HCT116 (cell line): ENCODE measurements around the gene B3GNT5. TPM values are rescaled to one million over a fixed set of nuclear protein-coding genes. Genes with fewer than 3 reads are reported as not detected.

ENCODE experiments used
- ATAC-seq: fragments of 200-7000 bp; cut with Tn5 transposase; 2 replicates; pipeline ENCODE4 v1.9.1; 2020; ENCODE audit warnings: mild to moderate bottlenecking, moderate library complexity
- BruUV-seq: library from RNA; stranded (reverse); fragments of 400-500 nt; replicated peaks from 2 replicates; lab custom pipeline; 2021; lab: Mats Ljungman, UMichigan
- CTCF ChIA-PET: fragments of 300-600 bp; sonication (Branson Sonifier 250); formaldehyde crosslinking; loops from one replicate; lab custom pipeline; 2021; ENCODE audit warnings: antibody characterized with exemption; lab: Charles Lee
- POLR2A ChIA-PET: fragments of 300-600, 350-600 bp; sonication (Branson Sonifier 250); formaldehyde crosslinking; loops from one replicate; lab custom pipeline; 2021; ENCODE audit warnings: antibody characterized with exemption; lab: Charles Lee
- RAD21 ChIA-PET, 2 experiments: fragments of 300-600 bp; sonication (Branson Sonifier 250); formaldehyde crosslinking; loops; one replicate each; lab custom pipeline; 2023; ENCODE audit warnings: low total read pairs in 2 of 2; ENCODE audit not compliant: uncharacterized antibody in 2 of 2, unreplicated experiment in 2 of 2, low non-redundant PET in 1 of 2; lab: Charles Lee
- DNase-seq: peaks from one replicate; pipeline ENCODE4 v3.0.0-alpha.2; 2010; ENCODE audit warnings: low read depth, low spot score
- H2AFZ ChIP-seq: fragments of 200-600 bp; shearing (Covaris generic), sonication (generic); 2 replicates; pipeline ENCODE4 v1.6.1; 2017; ENCODE audit warnings: low read depth, mixed run types, mixed read lengths, antibody characterized with exemption, low read length; ENCODE audit not compliant: poor library complexity, severe bottlenecking
- H3K27ac ChIP-seq: 2 replicates; pipeline ENCODE4 v1.5.1; 2012; ENCODE audit warnings: low read depth, low read length
- H3K27me3 ChIP-seq: fragments of 200-600 bp; sonication (generic); 2 replicates; pipeline ENCODE4 v1.6.1; 2016; ENCODE audit warnings: mixed run types, low read length, mixed read lengths; ENCODE audit not compliant: insufficient read depth
- H3K36me3 ChIP-seq, 2 experiments: fragments of 200-500 bp in 1 of 2; fragments of 200-600 bp in 1 of 2; sonication (Bioruptor generic) in 1 of 2; sonication (generic) in 1 of 2; 2 replicates each; pipeline versions ENCODE4 v1.5.1 to v1.6.1; 2014 to 2016; ENCODE audit warnings: low read length in 2 of 2, inconsistent platforms in 1 of 2, mixed read lengths in 1 of 2, mixed run types in 1 of 2; ENCODE audit not compliant: insufficient read depth in 2 of 2, control insufficient read depth in 1 of 2
- H3K4me1 ChIP-seq, 2 experiments: fragments of 200-600 bp in 1 of 2; sonication (generic) in 1 of 2; 2 replicates each; pipeline versions ENCODE4 v1.5.1 to v1.6.1; 2012 to 2017; ENCODE audit warnings: low read length in 2 of 2, inconsistent platforms in 1 of 2, mild to moderate bottlenecking in 1 of 2, mixed read lengths in 1 of 2, mixed run types in 1 of 2, moderate library complexity in 1 of 2; ENCODE audit not compliant: insufficient read depth in 2 of 2, control insufficient read depth in 1 of 2
- H3K4me2 ChIP-seq: fragments of 200-600 bp; sonication (generic); 2 replicates; pipeline ENCODE4 v1.6.1; 2017; ENCODE audit warnings: mixed run types, low read length, mixed read lengths
- H3K4me3 ChIP-seq, 2 experiments: fragments of 200-600 bp in 1 of 2; sonication (generic) in 1 of 2; replicated peaks in 1 of 2; 2 replicates each; pipeline ENCODE4 v1.5.1; 2011 to 2016; ENCODE audit warnings: low read length in 2 of 2, control low read depth in 1 of 2, low read depth in 1 of 2, mild to moderate bottlenecking in 1 of 2, mixed read lengths in 1 of 2, mixed run types in 1 of 2
- H3K79me2 ChIP-seq: fragments of 200-600 bp; sonication (generic); 2 replicates; pipeline ENCODE4 v1.6.1; 2017; ENCODE audit warnings: mild to moderate bottlenecking, mixed run types, low read length, moderate library complexity, mixed read lengths; ENCODE audit not compliant: insufficient read depth
- H3K9ac ChIP-seq: fragments of 200-600 bp; sonication (generic); 2 replicates; pipeline ENCODE4 v1.6.1; 2016; ENCODE audit warnings: low read length, mixed read lengths
- H3K9me2 ChIP-seq: fragments of 200-600 bp; sonication (generic), shearing (Covaris generic); 2 replicates; pipeline ENCODE4 v1.6.1; 2017; ENCODE audit warnings: mixed run types, mild to moderate bottlenecking, moderate library complexity; ENCODE audit not compliant: insufficient read depth
- H3K9me3 ChIP-seq, 2 experiments: fragments of 200-500 bp in 1 of 2; fragments of 200-600 bp in 1 of 2; sonication (Bioruptor generic) in 1 of 2; sonication (generic) in 1 of 2; 2 replicates each; pipeline ENCODE4 v1.6.1; 2014 to 2017; ENCODE audit warnings: low read length in 2 of 2, mixed read lengths in 2 of 2, inconsistent platforms in 1 of 2, low read depth in 1 of 2, mild to moderate bottlenecking in 1 of 2, mixed run types in 1 of 2, moderate library complexity in 1 of 2; ENCODE audit not compliant: control insufficient read depth in 1 of 2, insufficient read depth in 1 of 2
- H4K20me1 ChIP-seq: fragments of 200-600 bp; sonication (generic), shearing (Covaris generic); 2 replicates; pipeline ENCODE4 v1.6.1; 2017; ENCODE audit warnings: mixed run types, mild to moderate bottlenecking, moderate library complexity; ENCODE audit not compliant: insufficient read depth
- CTCF ChIP-seq, 3 experiments: fragments of 200-600 bp in 1 of 3; sonication (generic) in 1 of 3; IDR thresholded peaks in 2 of 3; conservative IDR thresholded peaks in 1 of 3; 2 replicates each; pipeline ENCODE4 v1.5.1; 2012 to 2017; ENCODE audit warnings: low read depth in 2 of 3, low read length in 2 of 3, antibody characterized with exemption in 1 of 3, borderline replicate concordance in 1 of 3, control low read depth in 1 of 3, mild to moderate bottlenecking in 1 of 3, mixed read lengths in 1 of 3, mixed run types in 1 of 3, moderate library complexity in 1 of 3; ENCODE audit not compliant: insufficient read depth in 1 of 3
- EZH2 ChIP-seq: fragments of 200-600 bp; sonication (generic); IDR thresholded peaks from 2 replicates; pipeline ENCODE4 v1.6.1; 2017; ENCODE audit warnings: antibody characterized with exemption, mixed run types
- EZH2phosphoT487 ChIP-seq: fragments of 200-600 bp; IDR thresholded peaks from 2 replicates; pipeline ENCODE4 v1.6.1; 2018; ENCODE audit warnings: antibody characterized with exemption, borderline replicate concordance
- MAX ChIP-seq: IDR thresholded peaks from 2 replicates; pipeline ENCODE4 v1.6.1; 2012
- REST ChIP-seq: IDR thresholded peaks from 2 replicates; pipeline ENCODE4 v1.6.1; 2012; ENCODE audit warnings: low read depth
- SIN3A ChIP-seq: IDR thresholded peaks from 2 replicates; pipeline ENCODE4 v1.6.1; 2012; ENCODE audit warnings: low read depth
- ZFX ChIP-seq: fragments of 450-650 bp; IDR thresholded peaks from 2 replicates; pipeline ENCODE4 v1.6.1; 2017
- intact Hi-C: fragments of 100-400 bp; cut with micrococcal nuclease; formaldehyde crosslinking; loops from 2 replicates; pipeline ENCODE4 v1.10.0; 2022
- total RNA-seq: library from RNA; stranded (reverse); gene quantifications from one replicate; pipeline ENCODE4 v1.2.1, GENCODE V29; 2021; ENCODE audit not compliant: unreplicated experiment

Gene B3GNT5
- total RNA-seq, 1 experiment from 2014 or later: 25.3 TPM

- TF ChIP-seq CTCF (IDR thresholded peaks at IDR 0.05 in 2 of 3, conservative IDR thresholded peaks at IDR 0.05 in 1 of 3; ENCODE audit: borderline replicate concordance in 1 of 3, insufficient read depth in 1 of 3, low read depth in 2 of 3, low read length in 2 of 3) (no peak), EZH2 (no peak)
- TF ChIP-seq, all 23 proteins: peak for 3
These were observed 25.5 kb downstream of the B3GNT5 start (continued) for GRCh38 chr3:183278479-183279088.

- Histone ChIP-seq H3K79me2 (no peaks in the 10 kb centered on the region), H4K20me1 (no peaks in the 10 kb centered on the region), H3K9me3 (no peaks in the 10 kb centered on the region), H3K4me3 (no peak overlapping the region), H3K4me1 (peaks cover 5 to 34% of the 10 kb centered on the region in 2 experiments), H2AFZ (no peak overlapping the region), H3K27me3 (no peaks in the 10 kb centered on the region), H3K9me2 (no peaks in the 10 kb centered on the region), H3K36me3 (no peaks in the 10 kb centered on the region), H3K9ac (no peak overlapping the region), H3K4me2 (no peak overlapping the region), H3K27ac (no peak overlapping the region)
- intact Hi-C loops: no loop called here
- RAD21 ChIA-PET: no interaction called here
- CTCF ChIA-PET: no interaction called here
- ATAC-seq (no peak), DNase-seq (no peak)
- BruUV-seq: no TSS peak
- POLR2A ChIA-PET: no interaction called here
- TF ChIP-seq EZH2phosphoT487 (no peak), REST (no peak), ZFX (no peak), MAX (no peak), SIN3A (no peak)
These were observed 26.3 kb downstream of the B3GNT5 start for GRCh38 chr3:183279371-183279770.
